GM19025 (cell line): ENCODE measurements around the gene FAM3C.

Experiments used
- ATAC-seq: cut with Tn5 transposase; IDR thresholded peaks from one replicate; pipeline ENCODE4 v1.9.1; 2021; ENCODE audit warnings: mild to moderate bottlenecking, low read depth, moderate library complexity; ENCODE audit not compliant: unreplicated experiment

FAM3C gene

DNA sequence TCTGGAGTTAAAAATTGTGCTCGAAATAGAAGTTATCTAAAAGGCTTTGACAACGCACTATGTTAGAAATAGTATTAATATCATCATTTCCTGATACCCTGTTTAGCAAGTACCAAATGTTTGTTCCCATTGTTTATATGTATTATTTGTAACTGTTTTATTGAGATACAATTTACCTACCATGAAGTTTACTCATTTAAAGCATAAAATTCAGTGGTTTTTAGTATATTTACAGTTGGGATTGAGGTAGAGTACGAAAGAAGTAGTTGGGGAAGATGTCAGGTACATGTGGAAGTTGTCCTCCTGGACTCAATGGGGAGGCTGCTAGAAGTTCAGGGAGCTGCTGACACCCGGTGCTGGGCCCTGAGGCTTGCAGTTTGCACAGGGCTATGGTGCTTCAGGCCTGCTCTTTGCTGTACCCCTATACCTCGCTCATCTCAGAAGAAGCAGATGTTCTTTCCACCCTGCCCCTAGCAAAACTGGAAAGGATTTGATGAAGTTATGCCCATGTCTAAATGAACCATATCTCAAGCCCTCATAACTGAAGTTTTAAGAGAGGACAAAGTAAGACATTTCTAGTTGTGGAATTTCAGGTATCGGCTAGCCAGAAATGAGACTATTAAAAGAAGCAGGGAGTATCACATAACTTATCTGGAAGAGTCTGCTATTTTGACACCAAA lies 92.5 kb downstream of the FAM3C start:
- ATAC-seq, result no peak

DNA sequence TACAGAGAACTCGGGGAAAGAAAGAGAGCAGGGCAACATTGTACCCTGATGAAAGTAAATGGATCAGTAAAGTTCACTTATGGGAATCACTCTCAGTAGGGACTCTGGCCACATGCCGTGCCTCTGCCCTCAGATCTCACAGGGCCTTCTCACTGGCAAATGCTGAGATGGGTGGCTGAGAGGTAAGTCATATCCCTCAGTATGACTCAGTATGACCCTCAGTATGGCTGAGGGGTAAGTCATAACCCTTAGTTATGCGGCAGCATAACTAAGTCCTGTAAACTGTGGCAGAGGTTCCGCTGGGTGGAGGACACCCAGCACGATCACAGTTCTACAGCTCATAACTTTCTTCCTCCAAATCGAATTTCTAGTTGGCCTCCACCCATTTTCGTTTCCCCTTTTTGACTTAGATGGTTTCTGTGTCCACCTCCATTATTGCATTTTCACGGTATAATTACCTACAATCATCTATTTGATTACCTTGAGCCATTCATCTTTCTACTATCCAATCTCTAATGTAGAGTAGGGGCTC lies 93.8 kb downstream of the FAM3C start:
- ATAC-seq, result peak; percentile 90

DNA sequence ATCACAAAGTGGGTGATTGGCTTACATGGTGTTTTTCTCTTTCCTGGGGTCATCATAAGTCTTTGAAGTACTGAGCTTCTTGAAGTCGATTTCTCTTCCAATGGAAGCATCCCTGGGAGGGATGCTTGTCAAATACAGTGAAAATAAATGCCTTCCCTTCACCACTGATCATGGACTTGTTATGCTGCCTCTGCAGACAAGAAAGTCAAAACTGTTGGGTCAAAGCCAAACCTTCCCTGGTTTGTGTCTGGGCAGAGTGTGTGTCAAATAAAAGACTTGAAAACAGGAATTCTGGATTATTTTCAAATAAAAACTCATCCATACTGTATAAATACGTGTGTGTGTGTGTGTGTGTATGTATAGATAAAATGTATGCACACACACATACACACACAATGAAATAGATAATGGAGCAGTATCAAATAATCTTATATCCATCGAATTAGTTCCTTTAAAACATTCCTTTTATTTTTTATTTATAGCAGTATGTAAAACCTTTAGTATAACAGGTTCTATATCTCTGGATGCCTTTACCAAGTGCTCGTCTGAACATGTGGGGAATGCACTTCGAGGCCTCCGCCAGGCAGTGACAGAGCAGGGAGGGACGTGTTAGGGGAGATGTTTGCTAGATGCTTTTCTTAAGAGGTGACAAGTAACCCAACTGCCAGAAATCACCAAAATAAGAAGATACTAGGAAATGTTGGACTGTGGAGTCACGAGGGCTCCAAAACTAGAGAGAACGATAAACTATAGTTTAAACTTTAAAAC lies 94.5 kb downstream of the FAM3C start:
- no peak for ATAC-seq

DNA sequence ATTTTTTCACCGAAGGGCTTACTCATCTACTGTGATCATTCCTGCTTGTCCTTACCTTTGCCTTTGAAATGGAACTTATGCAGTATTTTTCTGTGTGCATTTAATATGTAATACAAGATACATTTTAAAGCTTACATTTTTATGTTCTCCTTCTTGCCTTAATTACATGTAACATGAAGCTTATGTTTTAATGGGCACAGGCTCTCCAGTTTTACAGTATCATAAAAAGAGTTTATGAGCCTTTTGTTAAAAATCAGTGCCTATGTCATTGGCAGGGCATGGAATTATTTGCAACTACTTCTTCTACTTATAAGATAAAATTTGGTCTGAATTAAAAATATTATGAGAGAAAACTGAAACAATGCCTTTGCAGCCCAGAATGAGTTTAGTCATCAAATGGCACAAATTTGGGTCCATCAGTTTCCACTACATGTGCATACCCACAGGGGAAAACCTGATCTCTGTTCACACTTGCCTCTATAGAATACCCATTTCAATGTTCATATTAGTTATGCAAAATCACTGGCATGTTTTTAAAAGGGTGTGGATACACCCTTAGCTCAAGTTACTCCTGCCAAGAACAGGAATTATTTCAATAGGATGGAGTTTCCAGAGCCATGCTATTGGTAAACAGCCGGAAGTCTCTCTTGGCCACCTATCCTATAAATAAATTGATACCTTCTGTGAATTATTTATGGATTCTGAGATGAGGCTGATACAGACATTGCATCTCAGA lies 95.3 kb downstream of the FAM3C start:
- no peak for ATAC-seq
